NCI-H1092 treated with DMSO at 0.1 percent for 48 hours (cell line): ENCODE measurements around the gene EBF3.

Experiments used
- DNase-seq: peaks from one replicate; lab custom pipeline; 2025; lab: John Stamatoyannopoulos, UW

Gene EBF3

GRCh38 chr10:129958629-129959543 lies 5.2 kb downstream of the EBF3 start:
- DNase-seq: peak; percentile 73

GRCh38 chr10:129958148-129958628 lies 5.9 kb downstream of the EBF3 start:
- DNase-seq: peak; percentile 73

GRCh38 chr10:129956876-129957673 lies 7.0 kb downstream of the EBF3 start:
- DNase-seq: peak; percentile 35

GRCh38 chr10:129956286-129956670 lies 7.8 kb downstream of the EBF3 start:
- no peak for DNase-seq

- no peak for DNase-seq
Observed at GRCh38 chr10:129955601-129956285, 8.3 kb downstream of the EBF3 start.

- no peak for DNase-seq
Observed at GRCh38 chr10:129954492-129955315, 9.4 kb downstream of the EBF3 start.

- no peak for DNase-seq
Observed at GRCh38 chr10:129953119-129954051, 10.7 kb downstream of the EBF3 start.

- no peak for DNase-seq
Observed at GRCh38 chr10:129952378-129953118, 11.5 kb downstream of the EBF3 start.

GRCh38 chr10:129951970-129952265 lies 12.2 kb downstream of the EBF3 start:
- DNase-seq: no peak

- no peak for DNase-seq
Observed at GRCh38 chr10:129951101-129951969, 12.7 kb downstream of the EBF3 start.

- no peak for DNase-seq
Observed at GRCh38 chr10:129950676-129951075, 13.4 kb downstream of the EBF3 start.

GRCh38 chr10:129949891-129950291 lies 14.2 kb downstream of the EBF3 start:
- no peak for DNase-seq

GRCh38 chr10:129949411-129949810 lies 14.7 kb downstream of the EBF3 start:
- no peak for DNase-seq

- DNase-seq: no peak
Observed at GRCh38 chr10:129946859-129947258, 17.2 kb downstream of the EBF3 start.

GRCh38 chr10:129945941-129946760 lies 17.9 kb downstream of the EBF3 start:
- no peak for DNase-seq

- DNase-seq: no peak
Observed at GRCh38 chr10:129945526-129945925, 18.5 kb downstream of the EBF3 start.

GRCh38 chr10:129945064-129945463 lies 19.0 kb downstream of the EBF3 start:
- DNase-seq: no peak

- no peak for DNase-seq
Observed at GRCh38 chr10:129944456-129944855, 19.6 kb downstream of the EBF3 start.
